SK-N-SH (cell line): ENCODE data around the gene DTX3. TPM values are rescaled to one million over a fixed set of nuclear protein-coding genes. Genes with fewer than 3 reads are reported as not detected.
"Not testable (repeated sequence)": the region's sequence is repeated elsewhere in the genome, so short reads cannot be mapped to it uniquely, and the experiment has no call there.

Experiments used
- CTCF ChIA-PET: fragments of 300-600, 350-600 bp; formaldehyde crosslinking; extraction: SDS; loops from one replicate; lab custom pipeline; 2021; lab: Yijun Ruan, JAX
- POLR2A ChIA-PET: fragments of 350-600 bp; sonication (Branson Sonifier 250); formaldehyde crosslinking; extraction: SDS; loops from one replicate; lab custom pipeline; 2020; ENCODE audit warnings: antibody characterized with exemption, inconsistent platforms; lab: Yijun Ruan, JAX
- DNase-seq: peaks from one replicate; pipeline ENCODE4 v3.0.0; 2012
- H2AFZ ChIP-seq: fragments of 200-600 bp; sonication (generic); 2 replicates; pipeline ENCODE4 v1.8.1; 2016; ENCODE audit warnings: antibody characterized with exemption, mild to moderate bottlenecking, low read depth
- H3F3A ChIP-seq: fragments of 200-600 bp; sonication (generic); replicated peaks from 2 replicates; pipeline ENCODE3; 2016; ENCODE audit warnings: antibody characterized with exemption, mild to moderate bottlenecking; ENCODE audit not compliant: insufficient read depth
- H3K27ac ChIP-seq, 2 experiments: fragments of 200-500 bp in 1 of 2; fragments of 200-600 bp in 1 of 2; sonication (Bioruptor generic) in 1 of 2; sonication (generic), shearing (Covaris generic) in 1 of 2; 2 replicates each; pipeline versions ENCODE4 v1.5.1 to v1.6.1; 2014 to 2016; ENCODE audit warnings: low read depth in 2 of 2, inconsistent platforms in 1 of 2, low read length in 1 of 2, mild to moderate bottlenecking in 1 of 2, mixed read lengths in 1 of 2
- H3K27me3 ChIP-seq: fragments of 200-600 bp; sonication (generic), shearing (Covaris generic); 2 replicates; pipeline ENCODE4 v1.6.1; 2016; ENCODE audit warnings: mixed run types; ENCODE audit not compliant: insufficient read depth
- H3K36me3 ChIP-seq, 2 experiments: fragments of 200-500 bp in 1 of 2; fragments of 200-600 bp in 1 of 2; sonication (Bioruptor generic) in 1 of 2; sonication (generic) in 1 of 2; replicated peaks in 1 of 2; 2 replicates each; pipeline versions ENCODE3 to v1.5.1; 2014 to 2016; ENCODE audit warnings: low read length in 1 of 2, mild to moderate bottlenecking in 1 of 2; ENCODE audit not compliant: insufficient read depth in 2 of 2, control insufficient read depth in 1 of 2
- H3K4me1 ChIP-seq, 2 experiments: fragments of 200-500 bp in 1 of 2; fragments of 200-600 bp in 1 of 2; sonication (Bioruptor generic) in 1 of 2; sonication (generic), shearing (Covaris generic) in 1 of 2; 2 replicates each; pipeline versions ENCODE4 v1.5.1 to v1.6.1; 2014 to 2016; ENCODE audit warnings: low read depth in 1 of 2, low read length in 1 of 2, mixed run types in 1 of 2; ENCODE audit not compliant: insufficient read depth in 2 of 2, control insufficient read depth in 1 of 2
- H3K4me2 ChIP-seq: fragments of 200-600 bp; sonication (generic), shearing (Covaris generic); 2 replicates; pipeline ENCODE4 v1.6.1; 2017; ENCODE audit warnings: mixed run types
- H3K4me3 ChIP-seq, 2 experiments: fragments of 200-500 bp in 1 of 2; fragments of 200-600 bp in 1 of 2; sonication (Bioruptor generic) in 1 of 2; sonication (generic), shearing (Covaris generic) in 1 of 2; 2 replicates each; pipeline versions ENCODE4 v1.5.1 to v1.8.1; 2014 to 2016; ENCODE audit warnings: low read depth in 2 of 2, inconsistent platforms in 1 of 2, low read length in 1 of 2, mild to moderate bottlenecking in 1 of 2, mixed read lengths in 1 of 2, moderate library complexity in 1 of 2
- H3K79me2 ChIP-seq: fragments of 200-600 bp; sonication (generic); 2 replicates; pipeline ENCODE4 v1.8.1; 2017; ENCODE audit warnings: mild to moderate bottlenecking; ENCODE audit not compliant: insufficient read depth
- H3K9ac ChIP-seq: fragments of 200-600 bp; sonication (generic); 2 replicates; pipeline ENCODE4 v1.6.1; 2017; ENCODE audit warnings: mixed run types
- H3K9me2 ChIP-seq: fragments of 200-600 bp; sonication (generic); 2 replicates; pipeline ENCODE4 v1.6.1; 2017; ENCODE audit warnings: mixed run types
- H3K9me3 ChIP-seq: fragments of 200-600 bp; sonication (generic); 2 replicates; pipeline ENCODE4 v1.6.1; 2017; ENCODE audit warnings: mixed run types, mild to moderate bottlenecking, moderate library complexity
- H4K20me1 ChIP-seq: fragments of 200-600 bp; sonication (generic); 2 replicates; pipeline ENCODE4 v1.6.1; 2017; ENCODE audit warnings: mild to moderate bottlenecking, mixed run types; ENCODE audit not compliant: insufficient read depth
- ELF1 ChIP-seq: IDR thresholded peaks from 2 replicates; pipeline ENCODE4 v1.4.0; 2012
- EZH2phosphoT487 ChIP-seq: fragments of 200-600 bp; sonication (generic); IDR thresholded peaks from 2 replicates; pipeline ENCODE4 v1.6.1; 2017; ENCODE audit warnings: low read depth, mixed run types, mild to moderate bottlenecking, antibody characterized with exemption, moderate library complexity, borderline replicate concordance
- FOSL2 ChIP-seq: IDR thresholded peaks from 2 replicates; pipeline ENCODE4 v1.4.0; 2012; ENCODE audit warnings: low read depth, mild to moderate bottlenecking, moderate library complexity, borderline replicate concordance
- GATA2 ChIP-seq: sonication (generic); formaldehyde crosslinking; IDR thresholded peaks from 2 replicates; pipeline ENCODE4 v1.5.0; 2020; ENCODE audit warnings: mild to moderate bottlenecking, missing genetic modification reagents
- JUND ChIP-seq: IDR thresholded peaks from 2 replicates; pipeline ENCODE4 v1.4.0; 2012
- MXI1 ChIP-seq: IDR thresholded peaks from 2 replicates; pipeline ENCODE4 v1.6.1; 2012; ENCODE audit warnings: mild to moderate bottlenecking, low read depth, low read length, improper control_type of control experiment
- RFX5 ChIP-seq: IDR thresholded peaks from 2 replicates; pipeline ENCODE4 v1.6.1; 2012; ENCODE audit warnings: mild to moderate bottlenecking, improper control_type of control experiment, low read length
- RXRA ChIP-seq: IDR thresholded peaks from 2 replicates; pipeline ENCODE4 v1.4.0; 2012; ENCODE audit warnings: low read depth, mild to moderate bottlenecking, borderline replicate concordance
- SMC3 ChIP-seq: IDR thresholded peaks from 2 replicates; pipeline ENCODE4 v1.6.1; 2012; ENCODE audit warnings: low read depth, low read length, improper control_type of control experiment
- TAF1 ChIP-seq: IDR thresholded peaks from 2 replicates; pipeline ENCODE4 v1.6.1; 2012; ENCODE audit warnings: low read depth, mild to moderate bottlenecking, low read length, moderate library complexity, borderline replicate concordance
- TEAD4 ChIP-seq: IDR thresholded peaks from 2 replicates; pipeline ENCODE4 v1.4.0; 2012; ENCODE audit warnings: mild to moderate bottlenecking, borderline replicate concordance; ENCODE audit not compliant: insufficient read depth
- WGBS: methylation state at CpG from one replicate; pipeline ENCODE4 v1.1.6; 2017; ENCODE audit warnings: low lambda C conversion rate; 5-methylcytosine and 5-hydroxymethylcytosine counted together
- polyA plus RNA-seq, 3 experiments: library from polyadenylated mRNA; depleted of rRNA; stranded (reverse); fragments of >200 nt; gene quantifications; 2 replicates each; pipeline ENCODE4 v1.2.3, GENCODE V29; 2012
- TF ChIP-seq, protein P1 (sequence below): IDR thresholded peaks from 2 replicates; pipeline ENCODE4; 2012
- TF ChIP-seq, protein P2 (sequence below): fragments of 150-350 bp; IDR thresholded peaks from 2 replicates; pipeline ENCODE4 v1.6.1; 2016; ENCODE audit warnings: mild to moderate bottlenecking, low read depth, low read length
- TF ChIP-seq, protein P3 (sequence below): IDR thresholded peaks from 2 replicates; pipeline ENCODE4 v1.4.0; 2012; ENCODE audit warnings: low read depth, borderline replicate concordance
- TF ChIP-seq, protein P4 (sequence below): IDR thresholded peaks from 2 replicates; pipeline ENCODE4 v1.4.0; 2012; ENCODE audit warnings: low read depth, borderline replicate concordance

DTX3 gene
- polyA plus RNA-seq, 1 of the 3 experiments (the other 2 are of a cell fraction), result 61.2 TPM

DNA sequence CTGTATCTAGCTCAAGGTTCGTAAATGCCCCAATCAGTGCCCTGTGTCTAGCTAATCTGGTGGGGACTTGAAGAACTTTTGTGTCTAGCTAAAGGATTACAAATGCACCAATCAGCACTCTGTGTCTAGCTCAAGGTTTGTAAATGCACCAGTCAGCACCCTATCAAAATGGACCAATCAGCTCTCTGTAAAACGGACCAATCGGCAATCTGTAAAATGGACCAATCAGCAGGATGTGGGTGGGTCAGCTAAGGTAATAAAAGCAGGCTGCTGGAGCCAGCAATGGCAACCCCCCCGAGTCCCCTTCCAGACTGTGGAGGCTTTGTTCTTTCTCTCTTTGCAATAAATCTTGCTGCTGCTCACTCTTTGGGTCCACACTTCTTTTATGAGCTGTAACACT, 51.8 kb downstream of the DTX3 start:
- H3K9me3 ChIP-seq, H3K79me2 ChIP-seq, H3K27me3 ChIP-seq, H2AFZ ChIP-seq, H3K4me3 ChIP-seq, POLR2A ChIA-PET, H3K27ac ChIP-seq, H3F3A ChIP-seq, H3K9me2 ChIP-seq, H3K4me2 ChIP-seq, H4K20me1 ChIP-seq, H3K36me3 ChIP-seq, H3K4me1 ChIP-seq, DNase-seq, H3K9ac ChIP-seq: not testable (repeated sequence)
- CTCF ChIA-PET, result interaction anchor here (0.6 to 3.4 kb wide), 5 partner anchors 15 to 73 kb away, joined by 3 to 15 read pairs (median 5); partner anchors contain the start of genes B4GALNT1 and PIP4K2C
- 47% methylated on average over 3 of the region's 4 CpGs for whole genome bisulfite sequencing

DNA sequence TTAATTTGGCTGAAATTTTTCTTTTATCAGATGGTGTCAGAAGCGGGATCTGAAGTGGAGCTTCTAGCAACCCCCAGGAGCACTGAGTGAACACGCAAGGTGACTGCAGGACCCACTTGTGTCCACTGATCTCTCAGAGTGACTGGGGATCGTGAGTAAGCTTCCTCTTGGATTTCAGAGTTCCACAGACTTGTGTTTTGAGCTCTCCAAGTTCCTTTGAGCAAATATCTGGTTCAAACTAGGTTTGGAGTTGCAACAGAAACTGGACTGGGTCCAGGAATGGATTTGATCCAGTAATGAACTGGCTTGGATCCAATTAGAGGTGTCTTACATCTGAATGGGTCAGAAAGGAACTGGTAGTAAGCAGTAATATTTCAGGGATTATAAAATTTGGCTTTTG, 53.1 kb downstream of the DTX3 start:
- H3K9me3 ChIP-seq, result peaks cover 11% of the 10 kb centered on the region
- no peaks in the 10 kb centered on the region for H3K36me3 ChIP-seq
- no peaks in the 10 kb centered on the region for H4K20me1 ChIP-seq
- H3F3A ChIP-seq, result no peaks in the 10 kb centered on the region
- H2AFZ ChIP-seq, result no peak overlapping the region
- no peaks in the 10 kb centered on the region for H3K79me2 ChIP-seq
- no peak overlapping the region for H3K9ac ChIP-seq
- H3K27ac ChIP-seq, result no peak overlapping the region
- WGBS, result 13% methylated on average over 3 of the region's 3 CpGs
- TF ChIP-seq MXI1 (no peak), TEAD4 (no peak), SMC3 (no peak), ELF1 (no peak), EZH2phosphoT487 (no peak), JUND (no peak), FOSL2 (no peak), RXRA (no peak), GATA2 (no peak), TAF1 (no peak), RFX5 (no peak)
- TF ChIP-seq, protein P1, sequence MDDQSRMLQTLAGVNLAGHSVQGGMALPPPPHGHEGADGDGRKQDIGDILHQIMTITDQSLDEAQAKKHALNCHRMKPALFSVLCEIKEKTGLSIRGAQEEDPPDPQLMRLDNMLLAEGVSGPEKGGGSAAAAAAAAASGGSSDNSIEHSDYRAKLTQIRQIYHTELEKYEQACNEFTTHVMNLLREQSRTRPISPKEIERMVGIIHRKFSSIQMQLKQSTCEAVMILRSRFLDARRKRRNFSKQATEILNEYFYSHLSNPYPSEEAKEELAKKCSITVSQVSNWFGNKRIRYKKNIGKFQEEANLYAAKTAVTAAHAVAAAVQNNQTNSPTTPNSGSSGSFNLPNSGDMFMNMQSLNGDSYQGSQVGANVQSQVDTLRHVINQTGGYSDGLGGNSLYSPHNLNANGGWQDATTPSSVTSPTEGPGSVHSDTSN, result no peak
- TF ChIP-seq, protein P2, sequence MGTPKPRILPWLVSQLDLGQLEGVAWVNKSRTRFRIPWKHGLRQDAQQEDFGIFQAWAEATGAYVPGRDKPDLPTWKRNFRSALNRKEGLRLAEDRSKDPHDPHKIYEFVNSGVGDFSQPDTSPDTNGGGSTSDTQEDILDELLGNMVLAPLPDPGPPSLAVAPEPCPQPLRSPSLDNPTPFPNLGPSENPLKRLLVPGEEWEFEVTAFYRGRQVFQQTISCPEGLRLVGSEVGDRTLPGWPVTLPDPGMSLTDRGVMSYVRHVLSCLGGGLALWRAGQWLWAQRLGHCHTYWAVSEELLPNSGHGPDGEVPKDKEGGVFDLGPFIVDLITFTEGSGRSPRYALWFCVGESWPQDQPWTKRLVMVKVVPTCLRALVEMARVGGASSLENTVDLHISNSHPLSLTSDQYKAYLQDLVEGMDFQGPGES, result no peak
- TF ChIP-seq, protein P3, sequence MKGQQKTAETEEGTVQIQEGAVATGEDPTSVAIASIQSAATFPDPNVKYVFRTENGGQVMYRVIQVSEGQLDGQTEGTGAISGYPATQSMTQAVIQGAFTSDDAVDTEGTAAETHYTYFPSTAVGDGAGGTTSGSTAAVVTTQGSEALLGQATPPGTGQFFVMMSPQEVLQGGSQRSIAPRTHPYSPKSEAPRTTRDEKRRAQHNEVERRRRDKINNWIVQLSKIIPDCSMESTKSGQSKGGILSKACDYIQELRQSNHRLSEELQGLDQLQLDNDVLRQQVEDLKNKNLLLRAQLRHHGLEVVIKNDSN, result no peak
- TF ChIP-seq, protein P4, sequence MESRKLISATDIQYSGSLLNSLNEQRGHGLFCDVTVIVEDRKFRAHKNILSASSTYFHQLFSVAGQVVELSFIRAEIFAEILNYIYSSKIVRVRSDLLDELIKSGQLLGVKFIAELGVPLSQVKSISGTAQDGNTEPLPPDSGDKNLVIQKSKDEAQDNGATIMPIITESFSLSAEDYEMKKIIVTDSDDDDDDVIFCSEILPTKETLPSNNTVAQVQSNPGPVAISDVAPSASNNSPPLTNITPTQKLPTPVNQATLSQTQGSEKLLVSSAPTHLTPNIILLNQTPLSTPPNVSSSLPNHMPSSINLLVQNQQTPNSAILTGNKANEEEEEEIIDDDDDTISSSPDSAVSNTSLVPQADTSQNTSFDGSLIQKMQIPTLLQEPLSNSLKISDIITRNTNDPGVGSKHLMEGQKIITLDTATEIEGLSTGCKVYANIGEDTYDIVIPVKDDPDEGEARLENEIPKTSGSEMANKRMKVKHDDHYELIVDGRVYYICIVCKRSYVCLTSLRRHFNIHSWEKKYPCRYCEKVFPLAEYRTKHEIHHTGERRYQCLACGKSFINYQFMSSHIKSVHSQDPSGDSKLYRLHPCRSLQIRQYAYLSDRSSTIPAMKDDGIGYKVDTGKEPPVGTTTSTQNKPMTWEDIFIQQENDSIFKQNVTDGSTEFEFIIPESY, result no peak
- no peak overlapping the region for H3K4me2 ChIP-seq
- ChIA-PET CTCF (interaction anchor here (0.8 to 3.4 kb wide), 6 partner anchors 9 to 25 kb away, joined by 3 to 15 read pairs (median 3); partner anchors contain the start of gene B4GALNT1), POLR2A (no interaction called here)
- H3K9me2 ChIP-seq, result no peaks in the 10 kb centered on the region
- H3K4me1 ChIP-seq, result no peaks in the 10 kb centered on the region
- H3K27me3 ChIP-seq, result 0 out of 2 replicates have a peak, but pooled peaks cover 5% of the 10 kb centered on the region
- H3K4me3 ChIP-seq, result no peak overlapping the region
- DNase-seq, result no peak
